H9 (cell line): ENCODE results near the gene MAP2K3. TPM values are rescaled to one million over a fixed set of nuclear protein-coding genes. Genes with fewer than 3 reads are reported as not detected.
"Not testable (repeated sequence)": the region's sequence is repeated elsewhere in the genome, so short reads cannot be mapped to it uniquely, and the experiment has no call there.

Experiments
- DNase-seq: peaks from one replicate; pipeline ENCODE4 v3.0.0-alpha.2; 2017
- H2AFZ ChIP-seq: one replicate; pipeline ENCODE4 v1.6.1; 2013; ENCODE audit warnings: mild to moderate bottlenecking, low read length, control low read depth, moderate library complexity
- H2AK5ac ChIP-seq: 2 replicates; pipeline ENCODE4 v1.6.1; 2013; ENCODE audit warnings: low read length, control low read depth, mixed read lengths; ENCODE audit not compliant: insufficient read length
- H2BK120ac ChIP-seq: one replicate; pipeline ENCODE4 v1.6.1; 2013; ENCODE audit warnings: low read depth, mild to moderate bottlenecking, low read length, control low read depth, inconsistent platforms; ENCODE audit not compliant: poor library complexity, severe bottlenecking
- H2BK12ac ChIP-seq: 2 replicates; pipeline ENCODE4 v1.6.1; 2013; ENCODE audit warnings: low read length, control low read depth, mixed read lengths, low read depth; ENCODE audit not compliant: insufficient read length
- H2BK15ac ChIP-seq: 2 replicates; pipeline ENCODE4 v1.6.1; 2013; ENCODE audit warnings: low read depth, low read length, control low read depth
- H2BK20ac ChIP-seq: one replicate; pipeline ENCODE4 v1.6.1; 2013; ENCODE audit warnings: low read depth, mild to moderate bottlenecking, low read length, control low read depth, inconsistent platforms; ENCODE audit not compliant: poor library complexity, severe bottlenecking
- H2BK5ac ChIP-seq: 2 replicates; pipeline ENCODE4 v1.6.1; 2013; ENCODE audit warnings: low read length, control low read depth, mixed read lengths; ENCODE audit not compliant: insufficient read length
- H3K14ac ChIP-seq: 2 replicates; pipeline ENCODE4 v1.6.1; 2013; ENCODE audit warnings: low read length, control low read depth; ENCODE audit not compliant: insufficient read depth
- H3K18ac ChIP-seq: 2 replicates; pipeline ENCODE4 v1.6.1; 2013; ENCODE audit warnings: low read depth, mild to moderate bottlenecking, mixed read lengths, low read length, control low read depth; ENCODE audit not compliant: insufficient read length
- H3K23ac ChIP-seq: 2 replicates; pipeline ENCODE4 v1.6.1; 2013; ENCODE audit warnings: low read length, control low read depth, mixed read lengths, low read depth; ENCODE audit not compliant: insufficient read length
- H3K23me2 ChIP-seq: 2 replicates; pipeline ENCODE4 v1.6.1; 2013; ENCODE audit warnings: low read depth, mild to moderate bottlenecking, mixed read lengths, low read length, control low read depth; ENCODE audit not compliant: insufficient read length, poor library complexity, severe bottlenecking
- H3K27ac ChIP-seq: 2 replicates; pipeline ENCODE4 v1.5.1; 2013; ENCODE audit warnings: low read length, control low read depth, mixed read lengths, low read depth; ENCODE audit not compliant: insufficient read length
- H3K27me3 ChIP-seq: 2 replicates; pipeline ENCODE4 v1.6.1; 2013; ENCODE audit warnings: low read length, control low read depth, inconsistent platforms; ENCODE audit not compliant: insufficient read depth
- H3K4ac ChIP-seq: 2 replicates; pipeline ENCODE4 v1.6.1; 2013; ENCODE audit warnings: low read depth, mild to moderate bottlenecking, control low read depth, inconsistent platforms, low read length, moderate library complexity
- H3K4me1 ChIP-seq: 2 replicates; pipeline ENCODE4 v1.6.1; 2013; ENCODE audit warnings: low read length, control low read depth, inconsistent platforms; ENCODE audit not compliant: insufficient read depth
- H3K4me2 ChIP-seq: 2 replicates; pipeline ENCODE4 v1.6.1; 2013; ENCODE audit warnings: low read length, control low read depth, mixed read lengths; ENCODE audit not compliant: insufficient read length, insufficient read depth
- H3K56ac ChIP-seq: 2 replicates; pipeline ENCODE4 v1.6.1; 2013; ENCODE audit warnings: low read depth, mild to moderate bottlenecking, mixed read lengths, low read length, control low read depth; ENCODE audit not compliant: insufficient read length
- H3K79me1 ChIP-seq: 2 replicates; pipeline ENCODE4 v1.6.1; 2013; ENCODE audit warnings: low read depth, mild to moderate bottlenecking, moderate library complexity, low read length, control low read depth, inconsistent platforms; ENCODE audit not compliant: insufficient read depth, poor library complexity, severe bottlenecking
- H3K79me2 ChIP-seq: 2 replicates; pipeline ENCODE4 v1.6.1; 2013; ENCODE audit warnings: low read length, control low read depth, inconsistent platforms; ENCODE audit not compliant: insufficient read depth
- H3K9ac ChIP-seq: 2 replicates; pipeline ENCODE4 v1.6.1; 2013; ENCODE audit warnings: low read length, control low read depth, mixed read lengths; ENCODE audit not compliant: insufficient read length; ENCODE audit errors: extremely low read depth
- H3K9me3 ChIP-seq: one replicate; pipeline ENCODE4 v1.6.1; 2013; ENCODE audit warnings: low read depth, low read length, inconsistent platforms; ENCODE audit not compliant: control insufficient read depth
- H3T11ph ChIP-seq: one replicate; pipeline ENCODE4 v1.6.1; 2013; ENCODE audit warnings: mild to moderate bottlenecking, low read length, control low read depth, inconsistent platforms
- H4K20me1 ChIP-seq: one replicate; pipeline ENCODE4 v1.6.1; 2013; ENCODE audit not compliant: control insufficient read depth, insufficient read length, insufficient read depth
- H4K5ac ChIP-seq: 2 replicates; pipeline ENCODE4 v1.6.1; 2013; ENCODE audit warnings: low read depth, mild to moderate bottlenecking, mixed read lengths, low read length, control low read depth; ENCODE audit not compliant: insufficient read length
- H4K8ac ChIP-seq: replicated peaks from 2 replicates; pipeline ENCODE4 v1.6.1; 2013; ENCODE audit warnings: low read length, control low read depth, mixed read lengths, low read depth; ENCODE audit not compliant: insufficient read length
- H4K91ac ChIP-seq: 2 replicates; pipeline ENCODE4 v1.6.1; 2013; ENCODE audit warnings: low read depth, mild to moderate bottlenecking, moderate library complexity, mixed read lengths, low read length, control low read depth; ENCODE audit not compliant: insufficient read length
- H3K27ac Mint-ChIP-seq, 3 experiments: 2 replicates in 2 of 3; 3 replicates in 1 of 3; pipeline ENCODE4 v1.8.0; 2020 to 2021; ENCODE audit warnings: mixed read lengths in 3 of 3, mild to moderate bottlenecking in 1 of 3, moderate library complexity in 1 of 3
- H3K27me3 Mint-ChIP-seq: 2 replicates; pipeline ENCODE4 v1.8.0; 2021; ENCODE audit warnings: low read depth, mild to moderate bottlenecking, moderate library complexity, mixed read lengths
- H3K36me3 Mint-ChIP-seq, 3 experiments: 2 replicates in 2 of 3; 3 replicates in 1 of 3; pipeline ENCODE4 v1.8.0; 2020 to 2021; ENCODE audit warnings: low read depth in 3 of 3, mixed read lengths in 3 of 3; ENCODE audit not compliant: insufficient read depth in 1 of 3
- H3K4me1 Mint-ChIP-seq, 2 experiments: 2 replicates each; pipeline ENCODE4 v1.8.0; 2020; ENCODE audit warnings: mixed read lengths in 2 of 2
- H3K4me3 Mint-ChIP-seq, 2 experiments: 2 replicates in 1 of 2; 3 replicates in 1 of 2; pipeline ENCODE4 v1.8.0; 2020 to 2021; ENCODE audit warnings: mild to moderate bottlenecking in 2 of 2, mixed read lengths in 2 of 2, moderate library complexity in 1 of 2
- H3K9me3 Mint-ChIP-seq, 2 experiments: 2 replicates in 1 of 2; 3 replicates in 1 of 2; pipeline ENCODE4 v1.8.0; 2020; ENCODE audit warnings: mild to moderate bottlenecking in 2 of 2, mixed read lengths in 2 of 2, moderate library complexity in 1 of 2
- WGBS: extraction: QIAGEN DNeasy Blood & Tissue Kit; methylation state at CpG from one replicate; pipeline ENCODE4 v1.1.7; 2013; ENCODE audit warnings: missing lambda C conversion rate, low lambda C conversion rate, mixed read lengths; ENCODE audit not compliant: insufficient read length; ENCODE audit errors: extremely low coverage; 5-methylcytosine and 5-hydroxymethylcytosine counted together
- total RNA-seq: library from RNA; stranded (reverse); gene quantifications from 2 replicates; pipeline ENCODE4 v1.2.1, GENCODE V29; 2021

MAP2K3 gene
- total RNA-seq, 1 experiment from 2014 or later: 26.1 TPM

GRCh38 chr17:21316887-21317500 lies 32.5 kb downstream of the MAP2K3 start:
- not testable (repeated sequence) for H3K36me3 Mint-ChIP-seq, H2BK20ac ChIP-seq, H3K79me1 ChIP-seq, H3K23ac ChIP-seq, DNase-seq, H3T11ph ChIP-seq, H4K8ac ChIP-seq, H2AFZ ChIP-seq, H4K20me1 ChIP-seq, H2BK5ac ChIP-seq, H3K4me1 ChIP-seq, H2BK15ac ChIP-seq, H3K27ac Mint-ChIP-seq, H2AK5ac ChIP-seq, H3K4ac ChIP-seq, H3K9ac ChIP-seq, H3K9me3 ChIP-seq, H3K23me2 ChIP-seq, H3K14ac ChIP-seq, H3K18ac ChIP-seq, H3K79me2 ChIP-seq, H2BK120ac ChIP-seq, H3K27me3 ChIP-seq, H2BK12ac ChIP-seq, H3K56ac ChIP-seq, H3K27ac ChIP-seq, H4K5ac ChIP-seq, H4K91ac ChIP-seq
- H3K4me1 Mint-ChIP-seq: peaks cover 7 to 16% of the 10 kb centered on the region in 2 experiments
- H3K27me3 Mint-ChIP-seq: peaks cover 25% of the 10 kb centered on the region
- H3K4me3 Mint-ChIP-seq: peak overlapping the region in 1 of 2 experiments; percentile 53; a peak in 1 of 5 replicates
- H3K4me2 ChIP-seq: peak overlapping the region; percentile 37
- WGBS: no CpG with 5 or more reads among the region's 37 CpGs
- peaks cover 4 to 12% of the 10 kb centered on the region in 2 experiments; a peak in 4 of 5 replicates for H3K9me3 Mint-ChIP-seq

GRCh38 chr17:21317821-21318220 lies 33.3 kb downstream of the MAP2K3 start:
- not testable (repeated sequence) for H3K18ac ChIP-seq, H2BK120ac ChIP-seq

More at GRCh38 chr17:21317821-21318220, 33.3 kb downstream of the MAP2K3 start:
- not testable (repeated sequence) for H3K9me3 ChIP-seq, H2BK5ac ChIP-seq, H3K27ac ChIP-seq, H4K8ac ChIP-seq, H2BK12ac ChIP-seq, H3T11ph ChIP-seq, H3K23ac ChIP-seq, H3K27ac Mint-ChIP-seq, H4K5ac ChIP-seq, DNase-seq, H3K27me3 ChIP-seq, H4K91ac ChIP-seq, H3K4ac ChIP-seq, H3K23me2 ChIP-seq, H3K79me2 ChIP-seq, H2AK5ac ChIP-seq, H2BK20ac ChIP-seq, H2BK15ac ChIP-seq, H3K4me1 ChIP-seq, H3K36me3 Mint-ChIP-seq, H3K9ac ChIP-seq, H2AFZ ChIP-seq, H3K14ac ChIP-seq, H4K20me1 ChIP-seq, H3K4me2 ChIP-seq, H3K79me1 ChIP-seq, H3K56ac ChIP-seq
- H3K4me3 Mint-ChIP-seq: peak overlapping the region in 1 of 2 experiments; percentile 58; a peak in 1 of 5 replicates
- H3K9me3 Mint-ChIP-seq: peaks cover 4 to 12% of the 10 kb centered on the region in 2 experiments; a peak in 4 of 5 replicates
- WGBS: no CpG with 5 or more reads among the region's 18 CpGs
- H3K4me1 Mint-ChIP-seq: peaks cover 7 to 14% of the 10 kb centered on the region in 2 experiments
- peaks cover 27% of the 10 kb centered on the region for H3K27me3 Mint-ChIP-seq
